A549 treated with Hydrocortisone at 1 μM for 4 hours (cell line): ENCODE results near the gene SSU72. TPM values are rescaled to one million over a fixed set of nuclear protein-coding genes. Genes with fewer than 3 reads are reported as not detected.

Source experiments
- total RNA-seq: library from RNA; stranded (reverse); fragments of 200-300 nt; extraction: Qiagen RNA extraction; gene quantifications from 5 replicates; pipeline ENCODE4 v1.2.3, GENCODE V29; 2022

Gene SSU72
- 83.9 to 108 TPM (median 103 TPM) in 5 replicates for total RNA-seq

GRCh38 chr1:1574721-1575537 is at the start of gene SSU72:
Gene SSU72, minus strand, starts transcription at chr1:1574863. Its CDS starts 306 bp downstream, at chr1:1574557.

DNA sequence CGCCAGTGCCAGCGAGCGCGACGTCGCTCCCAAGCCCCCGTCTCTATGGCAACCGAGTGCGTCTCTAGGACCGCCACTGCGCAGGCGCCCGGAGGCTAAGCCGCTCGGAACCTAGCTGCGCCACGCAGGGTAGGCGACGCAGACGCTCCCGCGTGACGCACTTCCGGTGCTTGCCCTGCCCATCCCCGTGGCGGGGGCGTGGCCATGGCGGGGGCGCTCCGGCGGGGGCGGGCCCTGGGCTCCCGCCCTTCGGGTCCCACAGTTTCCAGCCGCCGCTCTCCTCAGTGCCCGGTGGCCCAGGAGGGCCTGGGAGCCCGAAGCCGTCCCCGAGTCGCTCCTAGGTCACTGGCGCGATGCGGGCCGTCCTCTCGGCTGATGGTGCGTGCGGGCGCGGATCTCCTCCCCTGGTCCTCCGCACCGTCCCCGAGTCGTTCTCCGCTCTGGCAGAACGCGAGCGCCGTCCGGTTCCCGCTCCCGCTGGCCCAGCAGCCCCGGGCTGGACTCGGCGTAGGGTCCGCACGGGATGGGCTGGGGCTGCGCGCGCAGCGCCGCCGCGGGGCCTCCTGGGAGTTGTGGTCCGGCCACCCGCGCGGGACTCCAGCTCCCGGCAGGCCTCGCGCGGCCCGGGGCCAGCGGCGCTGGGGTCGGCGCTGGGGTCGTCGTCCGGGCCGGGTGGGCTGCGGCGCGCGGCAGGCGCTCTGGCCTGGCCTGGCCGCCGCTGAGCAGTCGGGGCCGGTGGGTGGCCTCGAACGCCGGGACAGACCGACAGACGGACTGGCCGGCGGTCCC is 40.8 kb upstream of the SSU72 start, which contains the start of gene MIB2:
TSS of gene MIB2 (plus strand) at position 245 of the 789 bp plus-strand sequence. CDS start 7,953 bp downstream, outside the sequence.

DNA sequence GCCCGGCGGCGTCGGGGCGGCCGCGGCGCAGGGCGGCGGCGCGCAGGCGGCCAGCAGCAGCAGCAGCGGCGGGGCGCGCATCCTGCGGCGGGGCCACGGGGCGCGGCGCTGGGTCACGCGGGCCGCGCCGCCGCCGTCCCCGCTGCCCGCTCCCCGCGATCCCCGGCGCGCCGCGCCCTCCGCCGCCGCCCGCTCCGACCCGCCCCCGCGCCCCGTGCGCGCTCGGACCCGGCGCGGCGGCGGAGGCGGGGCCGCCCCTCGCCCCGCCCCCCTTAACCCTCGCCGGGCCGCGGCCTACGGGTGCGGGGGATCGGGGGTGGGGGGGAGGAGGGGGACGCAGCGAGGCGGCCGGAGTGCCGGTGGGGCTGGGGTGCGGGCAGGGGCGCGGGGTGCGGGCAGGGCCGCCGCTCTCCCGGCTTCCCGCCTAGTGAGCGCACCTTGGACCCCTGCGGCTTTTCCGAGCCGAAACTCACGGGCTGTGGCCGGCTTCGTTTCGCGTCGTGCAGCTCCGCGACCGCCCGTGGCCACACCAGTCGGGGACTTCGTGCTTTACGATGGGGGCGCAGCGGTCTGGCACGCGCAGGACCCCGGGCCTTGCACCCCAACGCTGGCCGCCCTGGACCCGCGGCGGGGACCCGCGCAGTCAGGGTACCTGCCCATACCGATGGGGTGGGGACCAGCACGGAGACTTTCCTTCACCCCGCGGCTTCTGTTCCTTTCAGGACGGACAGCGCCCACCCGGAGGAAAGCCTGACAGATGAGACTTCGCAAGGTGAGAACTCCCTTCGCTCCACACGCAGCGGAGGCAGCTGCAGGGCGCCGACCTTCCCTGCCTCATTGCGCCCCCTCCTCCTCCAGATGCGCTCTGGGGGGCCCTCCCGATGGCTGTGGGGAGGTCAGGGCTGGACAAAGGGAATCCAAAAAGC is 25.5 kb upstream of the SSU72 start, which contains the start of gene FNDC10:
TSS of gene FNDC10 (minus strand) at position 201 of the 926 bp plus-strand sequence. CDS start at position 81, 120 bp downstream.

DNA sequence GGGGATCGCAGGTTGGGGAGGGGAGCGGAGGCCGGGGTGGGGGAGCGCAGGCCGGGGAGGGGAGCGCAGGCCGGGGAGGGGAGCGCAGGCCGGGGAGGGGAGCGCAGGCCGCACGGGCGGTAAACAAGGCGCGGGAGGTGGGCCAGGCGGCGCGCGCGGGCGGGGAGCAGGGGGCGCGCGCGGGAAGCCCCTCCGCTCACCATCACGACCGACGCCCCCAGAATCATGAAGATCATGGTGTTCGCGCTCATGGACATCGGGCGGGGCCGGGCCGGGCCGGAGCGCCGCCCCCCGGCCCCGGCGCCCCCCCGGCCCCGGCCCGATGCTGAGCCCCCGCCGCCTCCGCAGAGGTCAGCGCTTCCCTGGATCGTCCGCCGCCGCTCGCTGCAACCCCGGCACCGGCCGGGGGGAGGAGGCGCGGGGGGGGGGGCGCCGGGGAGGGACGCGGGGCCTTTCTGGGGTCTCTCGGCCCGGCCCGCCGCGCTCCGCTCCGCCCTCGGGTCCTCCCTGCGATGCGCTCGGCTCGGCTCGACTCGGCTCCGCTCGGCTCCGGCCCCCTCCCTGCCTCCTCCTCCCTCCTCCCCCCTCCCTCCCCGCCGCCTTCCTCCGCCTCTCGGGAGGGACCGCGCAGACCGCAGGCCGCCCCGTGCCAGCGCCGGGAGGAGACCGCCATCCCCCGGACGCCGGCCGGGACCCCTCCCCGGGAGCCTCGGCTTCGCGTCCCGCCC is 34.4 kb downstream of the SSU72 start, which contains the start of gene TMEM240:
TSS of gene TMEM240 (minus strand) at position 535 of the 728 bp plus-strand sequence. CDS start at position 257, 278 bp downstream.

GRCh38 chr1:1511533-1512285 is 63.0 kb downstream of the SSU72 start, which contains the start of gene ATAD3A:
Gene ATAD3A, plus strand, starts transcription at chr1:1512162. Its CDS starts 107 bp downstream, at chr1:1512269.

Other genes with a start within 250 kb of the SSU72 start
- 0.07 to 0.24 TPM (median 0.20 TPM) in 5 replicates for gene TAS1R3, start 243.6 kb downstream of the SSU72 start, total RNA-seq
- 50.0 to 68.0 TPM (median 63.0 TPM) in 5 replicates for gene DVL1, start 225.4 kb downstream of the SSU72 start, total RNA-seq
- 0.12 to 0.25 TPM (median 0.16 TPM) in 5 replicates for gene MXRA8, start 216.3 kb downstream of the SSU72 start, total RNA-seq
- 95.4 to 183 TPM (median 168 TPM) in 5 replicates for gene AURKAIP1, start 199.7 kb downstream of the SSU72 start, total RNA-seq
- 42.3 to 54.3 TPM (median 50.5 TPM) in 5 replicates for gene CCNL2, start 175.5 kb downstream of the SSU72 start, total RNA-seq
- gene MRPL20, start 167.6 kb downstream of the SSU72 start, total RNA-seq, result 128 to 154 TPM (median 130 TPM) in 5 replicates
- 0.06 to 0.14 TPM (median 0.14 TPM) in 3 of 5 replicates, not detected in the others for gene ANKRD65, start 153.6 kb downstream of the SSU72 start, total RNA-seq
- gene VWA1, start 139.2 kb downstream of the SSU72 start, total RNA-seq, result 4.1 to 15.8 TPM (median 12.9 TPM) in 5 replicates
- not detected in 5 replicates for gene ATAD3C, start 125.2 kb downstream of the SSU72 start, total RNA-seq
- 1.3 to 3.2 TPM (median 2.9 TPM) in 5 replicates for gene ATAD3B, start 103.1 kb downstream of the SSU72 start, total RNA-seq
- 31.1 to 37.8 TPM (median 35.1 TPM) in 5 replicates for gene ATAD3A, start 62.7 kb downstream of the SSU72 start, total RNA-seq
- gene TMEM240, start 34.2 kb downstream of the SSU72 start, total RNA-seq, result 0.24 to 0.70 TPM (median 0.38 TPM) in 4 of 5 replicates, not detected in the other
- 5.5 to 8.9 TPM (median 7.8 TPM) in 5 replicates for gene FNDC10, start 25.3 kb upstream of the SSU72 start, total RNA-seq
- 10.6 to 18.3 TPM (median 16.8 TPM) in 5 replicates for gene MIB2, start 40.6 kb upstream of the SSU72 start, total RNA-seq
- gene MMP23B, start 57.3 kb upstream of the SSU72 start, total RNA-seq, result 0.33 to 0.79 TPM (median 0.50 TPM) in 5 replicates
- 24.0 to 27.3 TPM (median 24.7 TPM) in 5 replicates for gene CDK11B, start 84.1 kb upstream of the SSU72 start, total RNA-seq
- gene SLC35E2B, start 117.9 kb upstream of the SSU72 start, total RNA-seq, result 10.5 to 13.1 TPM (median 12.6 TPM) in 5 replicates
- gene CDK11A, start 149.5 kb upstream of the SSU72 start, total RNA-seq, result 19.4 to 24.3 TPM (median 20.4 TPM) in 5 replicates
- gene NADK, start 203.6 kb upstream of the SSU72 start, total RNA-seq, result 37.0 to 41.2 TPM (median 39.2 TPM) in 5 replicates